ENCODE data around the gene SOWAHA. TPM values are rescaled to one million over a fixed set of nuclear protein-coding genes. Genes with fewer than 3 reads are reported as not detected.
A peak's percentile ranks its signal among the peaks of the same experiment; 100 is the strongest.

The SOWAHA gene
- total RNA-seq, 1 donor = not detected

- TF ChIP-seq CTCF (IDR thresholded peaks at IDR 0.05; ENCODE audit: insufficient read depth, low read length) = peak; percentile 93
- peak; percentile 59 for DNase-seq (ENCODE audit: low read depth)
- H3K4me3 ChIP-seq (ENCODE audit: low read depth, low read length) = peak overlapping the region; percentile 73
Observed at GRCh38 chr5:132829742-132830435, 16.8 kb downstream of the SOWAHA start.

GRCh38 chr5:132830436-132831094 lies 17.5 kb downstream of the SOWAHA start, which contains the start of gene SHROOM1:
SHROOM1 (minus strand) TSS chr5:132830647; CDS start chr5:132826140, 4,507 bp downstream.
- TF ChIP-seq CTCF (IDR thresholded peaks at IDR 0.05; ENCODE audit: insufficient read depth, low read length) = no peak
- DNase-seq (ENCODE audit: low read depth) = peak; percentile 25
- H3K4me3 ChIP-seq (ENCODE audit: low read depth, low read length) = peak within 1 kb of the TSS; percentile 73

GRCh38 chr5:132831095-132831860 lies 18.2 kb downstream of the SOWAHA start:
- TF ChIP-seq CTCF (IDR thresholded peaks at IDR 0.05; ENCODE audit: insufficient read depth, low read length) = no peak
- no peak for DNase-seq (ENCODE audit: low read depth)
- H3K4me3 ChIP-seq (ENCODE audit: low read depth, low read length) = peak overlapping the region; percentile 73

- no peak for TF ChIP-seq CTCF (IDR thresholded peaks at IDR 0.05; ENCODE audit: insufficient read depth, low read length)
- DNase-seq (ENCODE audit: low read depth) = no peak
- no peak overlapping the region for H3K4me3 ChIP-seq (ENCODE audit: low read depth, low read length)
Observed at GRCh38 chr5:132832612-132833011, 19.5 kb downstream of the SOWAHA start.

GRCh38 chr5:132834057-132834456 lies 21.0 kb downstream of the SOWAHA start:
- no peak overlapping the region for H3K4me3 ChIP-seq (ENCODE audit: low read depth, low read length)
- no peak for DNase-seq (ENCODE audit: low read depth)
- TF ChIP-seq CTCF (IDR thresholded peaks at IDR 0.05; ENCODE audit: insufficient read depth, low read length) = no peak

- H3K4me3 ChIP-seq (ENCODE audit: low read depth, low read length) = no peak overlapping the region
- TF ChIP-seq CTCF (IDR thresholded peaks at IDR 0.05; ENCODE audit: insufficient read depth, low read length) = no peak
- no peak for DNase-seq (ENCODE audit: low read depth)
Observed at GRCh38 chr5:132836852-132837251, 23.8 kb downstream of the SOWAHA start.

Data from fibroblast of the aortic adventitia (primary cell).